ENCODE results near the gene GRAMD2B.

- TF ChIP-seq, protein P1, sequence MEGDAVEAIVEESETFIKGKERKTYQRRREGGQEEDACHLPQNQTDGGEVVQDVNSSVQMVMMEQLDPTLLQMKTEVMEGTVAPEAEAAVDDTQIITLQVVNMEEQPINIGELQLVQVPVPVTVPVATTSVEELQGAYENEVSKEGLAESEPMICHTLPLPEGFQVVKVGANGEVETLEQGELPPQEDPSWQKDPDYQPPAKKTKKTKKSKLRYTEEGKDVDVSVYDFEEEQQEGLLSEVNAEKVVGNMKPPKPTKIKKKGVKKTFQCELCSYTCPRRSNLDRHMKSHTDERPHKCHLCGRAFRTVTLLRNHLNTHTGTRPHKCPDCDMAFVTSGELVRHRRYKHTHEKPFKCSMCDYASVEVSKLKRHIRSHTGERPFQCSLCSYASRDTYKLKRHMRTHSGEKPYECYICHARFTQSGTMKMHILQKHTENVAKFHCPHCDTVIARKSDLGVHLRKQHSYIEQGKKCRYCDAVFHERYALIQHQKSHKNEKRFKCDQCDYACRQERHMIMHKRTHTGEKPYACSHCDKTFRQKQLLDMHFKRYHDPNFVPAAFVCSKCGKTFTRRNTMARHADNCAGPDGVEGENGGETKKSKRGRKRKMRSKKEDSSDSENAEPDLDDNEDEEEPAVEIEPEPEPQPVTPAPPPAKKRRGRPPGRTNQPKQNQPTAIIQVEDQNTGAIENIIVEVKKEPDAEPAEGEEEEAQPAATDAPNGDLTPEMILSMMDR (conservative IDR thresholded peaks at IDR 0.05; ENCODE audit: low read length), result no peak
- no peak for TF ChIP-seq EZH2phosphoT487 (IDR thresholded peaks at IDR 0.05; ENCODE audit: borderline replicate concordance)
Observed at GRCh38 chr5:126534553-126534952, 111.3 kb downstream of the GRAMD2B start.

All from Loucy (cell line).